H1 (cell line): ENCODE data around the gene S100A8. TPM values are rescaled to one million over a fixed set of nuclear protein-coding genes. Genes with fewer than 3 reads are reported as not detected.

Source experiments
- CTCF ChIA-PET: fragments of 300-600 bp; sonication (Branson Sonifier 250); formaldehyde crosslinking; loops from one replicate; lab custom pipeline; 2021; ENCODE audit not compliant: partially characterized antibody; lab: Charles Lee
- POLR2A ChIA-PET: fragments of 300-600 bp; sonication (Branson Sonifier 250); formaldehyde crosslinking; loops from one replicate; lab custom pipeline; 2021; ENCODE audit warnings: inconsistent platforms; ENCODE audit not compliant: partially characterized antibody; lab: Charles Lee
- DNase-seq, 2 experiments: peaks; one replicate each; pipeline versions ENCODE4 v3.0.0 to v3.0.0-alpha.2; 2010 to 2022; ENCODE audit warnings: low spot score in 2 of 2, low read depth in 1 of 2, mixed read lengths in 1 of 2
- FAIRE-seq: peaks from 2 replicates; lab custom pipeline; 2011; peaks lifted over from hg19 to GRCh38; lab: Jason Lieb, UNC
- H2AFZ ChIP-seq: 2 replicates; pipeline ENCODE4 v1.8.1; 2012; ENCODE audit warnings: low read length, inconsistent platforms
- H2AK5ac ChIP-seq: 2 replicates; pipeline ENCODE4 v1.6.1; 2013; ENCODE audit warnings: low read depth, low read length
- H2BK120ac ChIP-seq: replicated peaks from 2 replicates; pipeline ENCODE3; 2013; ENCODE audit warnings: low read depth, low read length, inconsistent platforms
- H2BK12ac ChIP-seq: 2 replicates; pipeline ENCODE4 v1.6.1; 2013; ENCODE audit warnings: low read depth, low read length
- H2BK15ac ChIP-seq: 2 replicates; pipeline ENCODE4 v1.6.1; 2013; ENCODE audit warnings: low read length
- H2BK20ac ChIP-seq: 2 replicates; pipeline ENCODE4 v1.6.1; 2013; ENCODE audit warnings: low read length
- H2BK5ac ChIP-seq: 2 replicates; pipeline ENCODE4 v1.6.1; 2013; ENCODE audit warnings: low read depth, low read length
- H3K14ac ChIP-seq: 2 replicates; pipeline ENCODE4 v1.6.1; 2013; ENCODE audit warnings: inconsistent platforms; ENCODE audit not compliant: insufficient read length
- H3K18ac ChIP-seq: 2 replicates; pipeline ENCODE4 v1.6.1; 2013; ENCODE audit warnings: low read length; ENCODE audit errors: extremely low read depth
- H3K23ac ChIP-seq: 2 replicates; pipeline ENCODE4 v1.6.1; 2013; ENCODE audit warnings: inconsistent platforms; ENCODE audit not compliant: insufficient read length
- H3K23me2 ChIP-seq: 2 replicates; pipeline ENCODE4 v1.6.1; 2013; ENCODE audit warnings: low read depth, low read length
- H3K27ac ChIP-seq: 2 replicates; pipeline ENCODE4 v1.6.1; 2011; ENCODE audit warnings: low read depth, low read length, inconsistent platforms
- H3K27me3 ChIP-seq, 4 experiments: replicated peaks in 1 of 4; 1 replicate in 1 of 4; 2 replicates in 3 of 4; pipeline versions ENCODE4 v1.6.1 to v1.8.1; 2011 to 2013; ENCODE audit warnings: low read length in 3 of 4, mild to moderate bottlenecking in 3 of 4, inconsistent platforms in 2 of 4, mixed read lengths in 2 of 4, moderate library complexity in 1 of 4; ENCODE audit not compliant: control insufficient read depth in 3 of 4, insufficient read depth in 3 of 4; ENCODE audit errors: extremely low read depth in 1 of 4
- H3K36me3 ChIP-seq, 4 experiments: 2 replicates each; pipeline versions ENCODE4 v1.6.1 to v1.8.1; 2011 to 2013; ENCODE audit warnings: mild to moderate bottlenecking in 4 of 4, low read length in 3 of 4, moderate library complexity in 2 of 4, control low read depth in 1 of 4, inconsistent platforms in 1 of 4; ENCODE audit not compliant: insufficient read depth in 4 of 4, control insufficient read depth in 2 of 4
- H3K4ac ChIP-seq: replicated peaks from 2 replicates; pipeline ENCODE3; 2013; ENCODE audit warnings: low read length, low read depth, mixed read lengths, inconsistent platforms; ENCODE audit not compliant: insufficient read length
- H3K4me1 ChIP-seq, 4 experiments: replicated peaks in 1 of 4; 1 replicate in 1 of 4; 2 replicates in 3 of 4; pipeline versions ENCODE4 v1.6.1 to v1.8.1; 2011 to 2013; ENCODE audit warnings: low read length in 3 of 4, inconsistent platforms in 2 of 4, mixed read lengths in 1 of 4; ENCODE audit not compliant: insufficient read depth in 4 of 4, control insufficient read depth in 3 of 4
- H3K4me2 ChIP-seq, 2 experiments: 2 replicates each; pipeline versions ENCODE4 v1.6.1 to v1.8.1; 2011 to 2013; ENCODE audit warnings: low read depth in 2 of 2, low read length in 2 of 2, control low read depth in 1 of 2, inconsistent platforms in 1 of 2, mild to moderate bottlenecking in 1 of 2; ENCODE audit not compliant: insufficient read depth in 1 of 2
- H3K4me3 ChIP-seq, 4 experiments: fragments of 200-600, 300-600 bp in 1 of 4; sonication (generic), shearing (Covaris generic), sonication (Bioruptor Twin) in 1 of 4; 2 replicates each; pipeline versions ENCODE4 v1.5.1 to v1.8.1; 2011 to 2016; ENCODE audit warnings: low read length in 4 of 4, low read depth in 3 of 4, control low read depth in 2 of 4, inconsistent platforms in 2 of 4, mild to moderate bottlenecking in 2 of 4, mixed read lengths in 1 of 4, moderate library complexity in 1 of 4; ENCODE audit not compliant: insufficient read depth in 2 of 4; ENCODE audit errors: extremely low read depth in 1 of 4
- H3K56ac ChIP-seq: replicated peaks from 2 replicates; pipeline ENCODE3; 2013; ENCODE audit warnings: low read depth, mild to moderate bottlenecking, mixed read lengths, low read length, inconsistent platforms; ENCODE audit not compliant: insufficient read length
- H3K79me1 ChIP-seq: 2 replicates; pipeline ENCODE4 v1.6.1; 2013; ENCODE audit warnings: low read depth, low read length, control low read depth
- H3K79me2 ChIP-seq, 2 experiments: 2 replicates each; pipeline versions ENCODE4 v1.6.1 to v1.8.1; 2012 to 2013; ENCODE audit warnings: low read length in 2 of 2, mild to moderate bottlenecking in 2 of 2, inconsistent platforms in 1 of 2; ENCODE audit not compliant: insufficient read depth in 2 of 2, control insufficient read depth in 1 of 2
- H3K9ac ChIP-seq, 4 experiments: replicated peaks in 1 of 4; 1 replicate in 1 of 4; 2 replicates in 3 of 4; pipeline versions ENCODE4 v1.6.1 to v1.8.1; 2011 to 2013; ENCODE audit warnings: low read depth in 3 of 4, low read length in 3 of 4, control low read depth in 2 of 4, mild to moderate bottlenecking in 2 of 4, moderate library complexity in 2 of 4, inconsistent platforms in 1 of 4; ENCODE audit errors: extremely low read depth in 1 of 4
- H3K9me3 ChIP-seq, 2 experiments: 2 replicates each; pipeline versions ENCODE4 v1.6.1 to v1.8.1; 2012 to 2013; ENCODE audit warnings: mild to moderate bottlenecking in 2 of 2, moderate library complexity in 2 of 2, control low read depth in 1 of 2, inconsistent platforms in 1 of 2, low read depth in 1 of 2, low read length in 1 of 2, mixed read lengths in 1 of 2; ENCODE audit not compliant: insufficient read depth in 2 of 2
- H4K20me1 ChIP-seq, 2 experiments: replicated peaks in 1 of 2; 2 replicates each; pipeline versions ENCODE3 to v1.8.1; 2011 to 2013; ENCODE audit warnings: inconsistent platforms in 2 of 2, low read length in 2 of 2, mild to moderate bottlenecking in 1 of 2; ENCODE audit not compliant: insufficient read depth in 2 of 2, control insufficient read depth in 1 of 2
- H4K5ac ChIP-seq: 2 replicates; pipeline ENCODE4 v1.6.1; 2013; ENCODE audit warnings: low read length, low read depth, mixed read lengths, inconsistent platforms; ENCODE audit not compliant: insufficient read length
- H4K8ac ChIP-seq: 2 replicates; pipeline ENCODE4 v1.8.0; 2013; ENCODE audit warnings: mild to moderate bottlenecking, moderate library complexity, low read length, inconsistent platforms; ENCODE audit not compliant: insufficient read depth; ENCODE audit errors: extremely low read depth
- H4K91ac ChIP-seq: replicated peaks from 2 replicates; pipeline ENCODE3; 2013; ENCODE audit warnings: low read length, mixed read lengths, inconsistent platforms; ENCODE audit not compliant: insufficient read length
- CBX8 ChIP-seq: fragments of 300-800, 300-1000 bp; sonication (generic); IDR thresholded peaks from 2 replicates; pipeline ENCODE4 v1.7.1; 2016; ENCODE audit warnings: low read depth, low read length, borderline replicate concordance
- GABPA ChIP-seq: IDR thresholded peaks from 2 replicates; pipeline ENCODE4 v1.6.1; 2011; ENCODE audit warnings: mild to moderate bottlenecking, low read length, moderate library complexity, borderline replicate concordance; ENCODE audit not compliant: insufficient read depth
- NRF1 ChIP-seq: IDR thresholded peaks from 2 replicates; pipeline ENCODE4 v1.6.1; 2011; ENCODE audit warnings: mild to moderate bottlenecking, low read depth, low read length, improper control_type of control experiment
- PHF8 ChIP-seq: fragments of 200-600 bp; sonication (generic); conservative IDR thresholded peaks from 2 replicates; pipeline ENCODE4 v1.7.1; 2012; ENCODE audit warnings: low read depth, mild to moderate bottlenecking, inconsistent platforms, low read length, moderate library complexity
- WGBS, 2 experiments: shearing (Covaris generic) in 1 of 2; methylation state at CpG; one replicate each; pipeline versions ENCODE4 v1.1.6 to v1.1.7; 2013 to 2015; ENCODE audit warnings: low lambda C conversion rate in 2 of 2, mixed read lengths in 2 of 2, inconsistent platforms in 1 of 2, low coverage in 1 of 2, missing lambda C conversion rate in 1 of 2; ENCODE audit not compliant: insufficient replicate concordance in 2 of 2, insufficient coverage in 1 of 2, insufficient read length in 1 of 2; ENCODE audit errors: extremely low coverage in 1 of 2, missing lambda C conversion rate in 1 of 2; 5-methylcytosine and 5-hydroxymethylcytosine counted together
- polyA plus RNA-seq, 7 experiments: library from polyadenylated mRNA; depleted of rRNA in 3 of 7; stranded (reverse) in 5 of 7; unstranded in 2 of 7; fragments of >200 nt in 5 of 7; fragments of 200-250 nt in 2 of 7; gene quantifications; 1 replicate in 5 of 7; 2 replicates in 1 of 7; 4 replicates in 1 of 7; pipeline versions ENCODE4 v1.2.1 to v1.2.3, GENCODE V29; 2011 to 2013; ENCODE audit warnings: missing spikeins in 2 of 7, mixed read lengths in 2 of 7
- total RNA-seq: library from RNA; stranded (reverse); fragmentation: NEBNext Ultra II Directional; extraction: Animal tissue kit (Norgen Biotek cat#: 25700); gene quantifications from 2 replicates; pipeline ENCODE4 v1.2.1, GENCODE V29; 2021
- TF ChIP-seq, protein P1 (sequence below): IDR thresholded peaks from 2 replicates; pipeline ENCODE4 v1.6.1; 2012; ENCODE audit warnings: low read length, inconsistent platforms
- TF ChIP-seq, protein P2 (sequence below), 3 experiments: IDR thresholded peaks; 1 replicate in 2 of 3; 2 replicates in 1 of 3; pipeline versions ENCODE4 v1.5.1 to v1.6.1; 2011; ENCODE audit warnings: low read length in 3 of 3, mild to moderate bottlenecking in 3 of 3, inconsistent platforms in 2 of 3, low read depth in 1 of 3, moderate library complexity in 1 of 3; ENCODE audit not compliant: insufficient read depth in 1 of 3; ENCODE audit errors: control extremely low read depth in 1 of 3

Gene S100A8
- total and polyA plus RNA-seq, 2 of the 8 experiments (the other 6 are each of a cell fraction or from before 2014, with no cell fraction given), result not detected

DNA sequence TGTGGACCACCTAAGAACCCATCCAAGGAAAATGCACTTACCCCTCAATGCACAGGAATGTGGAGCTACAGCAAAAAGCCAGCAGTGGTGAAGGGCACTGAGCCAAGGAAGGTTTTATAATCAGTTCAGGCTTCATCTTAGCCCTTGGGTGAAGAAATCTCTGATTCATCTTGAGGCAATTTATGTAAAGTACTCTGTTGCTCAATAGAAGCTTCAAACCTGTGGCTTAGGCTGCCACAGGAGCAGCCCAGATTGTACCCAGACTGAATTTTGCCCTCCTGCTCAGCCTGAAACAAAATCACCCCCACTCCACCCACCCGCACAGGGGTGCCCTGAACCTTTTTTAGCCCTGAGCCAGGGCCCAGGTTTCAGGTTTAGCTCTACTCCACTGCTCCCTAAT lies 15.4 kb downstream of the S100A8 start, which contains the start of gene S100A12:
TSS of gene S100A12 (minus strand) at position 111 of the 400 bp plus-strand sequence. CDS start 1,029 bp downstream, outside the sequence.
- Histone ChIP-seq H3K36me3 (no peaks in the 10 kb centered on the region), H3K4me3 (no peak within 1 kb of the TSS), H2BK5ac (no peak within 1 kb of the TSS), H3K18ac (no peak within 1 kb of the TSS), H3K27ac (no peak within 1 kb of the TSS), H4K8ac (no peak within 1 kb of the TSS), H2AFZ (no peak within 1 kb of the TSS), H2BK20ac (no peak within 1 kb of the TSS), H3K79me2 (no peaks in the 10 kb centered on the region), H2AK5ac (no peak within 1 kb of the TSS), H3K23ac (no peak within 1 kb of the TSS), H4K20me1 (no peaks in the 10 kb centered on the region), H3K9me3 (peaks cover 0 to 4% of the 10 kb centered on the region in 2 experiments; a peak in 2 of 4 replicates), H2BK15ac (no peak within 1 kb of the TSS), H3K4ac (no peak within 1 kb of the TSS), H3K79me1 (no peaks in the 10 kb centered on the region), H4K5ac (no peak within 1 kb of the TSS), H3K4me2 (no peak within 1 kb of the TSS), H2BK120ac (no peak within 1 kb of the TSS), H3K4me1 (no peaks in the 10 kb centered on the region), H4K91ac (no peak within 1 kb of the TSS), H3K27me3 (no peaks in the 10 kb centered on the region; a peak in 1 of 7 replicates), H3K9ac (no peak within 1 kb of the TSS), H3K23me2 (no peaks in the 10 kb centered on the region), H2BK12ac (no peak within 1 kb of the TSS), H3K56ac (no peak within 1 kb of the TSS), H3K14ac (no peak within 1 kb of the TSS)
- FAIRE-seq (no peak), DNase-seq (no peak)
- 93% methylated on average over 1 of the region's 1 CpG; no CpG with 5 or more reads in 1 of the 2 experiments for WGBS, 2 experiments
- ChIA-PET CTCF (interaction anchor here (0.5 to 1.4 kb wide), 4 partner anchors 20 to 119 kb away, joined by 3 to 4 read pairs (median 3); no protein-coding TSS in a partner anchor), POLR2A (no interaction called here)
- no peak for TF ChIP-seq CBX8
- TF ChIP-seq PHF8, result no peak
- TF ChIP-seq, protein P1, sequence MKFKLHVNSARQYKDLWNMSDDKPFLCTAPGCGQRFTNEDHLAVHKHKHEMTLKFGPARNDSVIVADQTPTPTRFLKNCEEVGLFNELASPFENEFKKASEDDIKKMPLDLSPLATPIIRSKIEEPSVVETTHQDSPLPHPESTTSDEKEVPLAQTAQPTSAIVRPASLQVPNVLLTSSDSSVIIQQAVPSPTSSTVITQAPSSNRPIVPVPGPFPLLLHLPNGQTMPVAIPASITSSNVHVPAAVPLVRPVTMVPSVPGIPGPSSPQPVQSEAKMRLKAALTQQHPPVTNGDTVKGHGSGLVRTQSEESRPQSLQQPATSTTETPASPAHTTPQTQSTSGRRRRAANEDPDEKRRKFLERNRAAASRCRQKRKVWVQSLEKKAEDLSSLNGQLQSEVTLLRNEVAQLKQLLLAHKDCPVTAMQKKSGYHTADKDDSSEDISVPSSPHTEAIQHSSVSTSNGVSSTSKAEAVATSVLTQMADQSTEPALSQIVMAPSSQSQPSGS, result no peak
- TF ChIP-seq, protein P2, sequence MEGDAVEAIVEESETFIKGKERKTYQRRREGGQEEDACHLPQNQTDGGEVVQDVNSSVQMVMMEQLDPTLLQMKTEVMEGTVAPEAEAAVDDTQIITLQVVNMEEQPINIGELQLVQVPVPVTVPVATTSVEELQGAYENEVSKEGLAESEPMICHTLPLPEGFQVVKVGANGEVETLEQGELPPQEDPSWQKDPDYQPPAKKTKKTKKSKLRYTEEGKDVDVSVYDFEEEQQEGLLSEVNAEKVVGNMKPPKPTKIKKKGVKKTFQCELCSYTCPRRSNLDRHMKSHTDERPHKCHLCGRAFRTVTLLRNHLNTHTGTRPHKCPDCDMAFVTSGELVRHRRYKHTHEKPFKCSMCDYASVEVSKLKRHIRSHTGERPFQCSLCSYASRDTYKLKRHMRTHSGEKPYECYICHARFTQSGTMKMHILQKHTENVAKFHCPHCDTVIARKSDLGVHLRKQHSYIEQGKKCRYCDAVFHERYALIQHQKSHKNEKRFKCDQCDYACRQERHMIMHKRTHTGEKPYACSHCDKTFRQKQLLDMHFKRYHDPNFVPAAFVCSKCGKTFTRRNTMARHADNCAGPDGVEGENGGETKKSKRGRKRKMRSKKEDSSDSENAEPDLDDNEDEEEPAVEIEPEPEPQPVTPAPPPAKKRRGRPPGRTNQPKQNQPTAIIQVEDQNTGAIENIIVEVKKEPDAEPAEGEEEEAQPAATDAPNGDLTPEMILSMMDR (IDR thresholded peaks at IDR 0.05; ENCODE audit: control extremely low read depth in 1 of 3, insufficient read depth in 1 of 3, low read depth in 1 of 3, low read length in 3 of 3), result no peak
- TF ChIP-seq GABPA, result no peak
- TF ChIP-seq NRF1, result no peak
